Bone marrow (tissue), 2 donors: ENCODE results near the gene SHC3.

Experiments
- DNase-seq, 2 donors: peaks; one replicate each; lab custom pipeline; 2025; lab: John Stamatoyannopoulos, UW

Gene SHC3

DNA sequence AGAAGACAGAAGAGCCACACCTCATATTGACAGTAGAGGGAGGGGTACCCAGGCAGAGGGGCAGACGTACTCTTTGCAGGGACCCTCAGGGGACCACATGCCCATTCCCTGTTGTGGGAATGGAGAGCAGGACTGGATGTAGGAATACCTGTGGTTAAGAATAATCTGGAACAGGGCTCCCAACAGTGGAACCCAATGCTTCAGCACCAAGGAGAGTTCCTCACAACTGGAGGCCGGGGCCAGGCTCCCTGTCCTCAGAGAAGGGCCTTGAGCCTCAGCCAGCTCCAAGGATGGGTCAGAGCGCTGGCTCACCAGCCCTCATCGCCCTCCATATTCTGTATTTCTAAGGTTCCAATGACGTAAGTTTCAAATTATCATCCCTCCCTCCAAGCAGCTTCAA, 7.4 kb upstream of the SHC3 start:
- DNase-seq, result no peak

DNA sequence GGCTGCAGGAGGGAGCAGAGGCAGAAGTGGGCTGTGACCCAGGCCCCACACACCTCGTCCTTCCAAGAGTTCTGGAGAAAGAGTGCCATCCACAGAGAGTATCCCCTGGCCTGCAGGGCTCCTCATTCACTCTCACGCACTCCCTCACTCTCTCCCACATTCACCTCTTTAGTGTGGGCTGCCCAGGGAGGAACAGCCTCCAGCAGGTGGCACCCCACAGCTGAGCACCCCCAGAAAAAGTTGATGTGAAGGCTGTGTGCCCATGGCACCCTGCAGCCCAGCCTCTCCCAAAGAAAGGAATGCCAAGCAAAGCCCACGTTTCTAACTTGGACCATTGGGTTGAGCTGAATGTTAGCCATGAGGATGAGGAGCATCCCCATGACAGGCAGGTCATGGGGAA, 4.5 kb upstream of the SHC3 start:
- DNase-seq, result no peak

GRCh38 chr9:89182369-89182768, 3.8 kb upstream of the SHC3 start:
- no peak for DNase-seq

DNA sequence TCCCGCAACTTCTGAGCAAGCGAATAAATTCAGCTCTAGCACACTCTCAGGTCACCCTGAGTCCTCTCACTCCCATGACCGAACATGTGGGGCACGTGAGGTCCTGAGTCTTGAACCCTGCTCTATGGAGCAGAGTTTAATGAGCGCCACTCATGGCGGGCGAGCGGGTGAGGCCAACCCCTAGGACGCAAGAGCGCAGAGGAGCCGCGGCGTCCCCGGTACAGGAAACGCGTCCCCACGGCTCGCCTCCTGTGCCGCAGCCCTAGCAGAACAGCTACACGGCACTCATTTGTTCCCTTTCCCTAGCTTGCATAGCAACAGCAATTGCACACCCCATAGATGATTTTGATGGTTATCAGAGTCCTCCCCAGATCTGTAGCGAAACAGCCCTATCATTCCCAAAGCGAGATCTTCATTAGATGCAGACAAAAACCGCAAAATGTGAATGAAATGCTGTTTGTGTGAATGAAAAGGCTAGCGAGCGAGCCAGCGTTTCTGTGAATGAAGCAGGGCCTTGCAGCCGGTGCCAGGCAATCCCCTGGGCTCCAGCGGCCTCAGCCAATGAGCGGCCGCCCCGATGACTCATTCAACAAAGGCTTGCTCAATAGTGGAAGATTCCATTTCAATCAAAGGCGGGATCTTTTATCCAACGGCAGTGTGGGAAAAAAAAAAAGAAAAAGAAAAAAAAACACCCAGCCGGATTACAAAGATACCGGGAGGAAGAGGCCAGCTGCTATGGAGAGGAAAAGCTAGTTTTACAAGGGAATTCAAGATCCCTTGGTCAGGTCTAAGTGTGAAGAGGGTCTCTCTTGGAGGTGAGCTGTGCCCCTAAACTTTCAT, 1.5 kb upstream of the SHC3 start:
- DNase-seq, result peak in 1 of 2 donors; percentile 22

GRCh38 chr9:89179540-89179894, 899 bp upstream of the SHC3 start:
- DNase-seq, result no peak

DNA sequence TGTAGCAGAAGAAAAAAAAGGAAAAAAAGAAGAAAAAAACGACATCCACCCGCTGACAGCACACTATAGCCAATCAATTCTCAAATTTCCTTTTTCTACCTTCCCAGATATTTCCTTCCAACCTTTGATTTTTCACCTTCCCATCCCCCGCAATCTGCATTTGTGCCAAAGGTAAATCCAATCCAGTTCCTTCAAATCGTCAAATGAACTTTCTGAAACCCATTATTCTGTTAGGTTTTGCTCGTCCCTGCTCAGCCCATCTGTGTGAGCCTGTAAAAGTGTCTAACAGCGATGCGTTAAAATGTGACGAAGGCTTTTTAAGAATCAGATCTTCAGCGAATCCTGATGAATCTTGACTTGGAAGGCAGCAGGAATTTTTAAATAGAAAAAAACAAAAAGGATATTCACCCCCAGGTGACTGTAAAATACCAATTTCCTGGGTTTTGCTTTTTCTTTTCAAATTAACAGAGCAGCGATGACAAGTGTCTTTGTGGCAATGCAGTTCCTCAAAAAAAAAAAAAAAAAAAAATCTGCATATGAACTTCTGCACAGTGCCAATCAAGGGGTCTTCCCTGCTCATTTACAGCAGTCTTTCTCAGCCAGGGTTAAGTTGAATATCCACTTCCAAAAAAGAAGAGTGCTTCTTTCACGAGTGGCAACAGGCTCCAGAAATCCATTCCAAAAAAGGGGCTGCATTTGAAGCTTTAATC, 367 bp upstream of the SHC3 start:
- no peak for DNase-seq

GRCh38 chr9:89177012-89177943, 1.3 kb downstream of the SHC3 start:
- no peak for DNase-seq

- no peak for DNase-seq
Observed at GRCh38 chr9:89175828-89176261, 2.8 kb downstream of the SHC3 start.

GRCh38 chr9:89174291-89174690, 4.3 kb downstream of the SHC3 start:
- DNase-seq, result no peak

- DNase-seq, result no peak
Observed at GRCh38 chr9:89173072-89173471, 5.5 kb downstream of the SHC3 start.

DNA sequence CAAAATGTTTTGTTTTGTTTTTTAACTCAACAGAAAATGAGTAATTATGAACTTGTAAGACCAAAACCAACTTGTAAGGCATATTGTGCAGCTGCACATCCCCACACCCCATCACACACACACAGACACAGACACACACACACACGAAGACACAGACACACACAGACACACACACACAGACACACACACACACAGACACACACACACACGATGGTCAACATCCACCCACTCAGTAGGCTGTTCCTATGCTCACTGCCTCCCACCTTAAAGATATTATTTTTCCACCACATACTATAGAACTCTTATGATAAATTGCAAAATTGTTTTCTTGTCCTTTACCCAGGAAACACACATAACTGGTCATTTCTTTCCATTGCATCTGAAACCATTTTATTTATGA, 6.2 kb downstream of the SHC3 start:
- DNase-seq, result no peak

GRCh38 chr9:89171693-89172092, 6.9 kb downstream of the SHC3 start:
- no peak for DNase-seq

DNA sequence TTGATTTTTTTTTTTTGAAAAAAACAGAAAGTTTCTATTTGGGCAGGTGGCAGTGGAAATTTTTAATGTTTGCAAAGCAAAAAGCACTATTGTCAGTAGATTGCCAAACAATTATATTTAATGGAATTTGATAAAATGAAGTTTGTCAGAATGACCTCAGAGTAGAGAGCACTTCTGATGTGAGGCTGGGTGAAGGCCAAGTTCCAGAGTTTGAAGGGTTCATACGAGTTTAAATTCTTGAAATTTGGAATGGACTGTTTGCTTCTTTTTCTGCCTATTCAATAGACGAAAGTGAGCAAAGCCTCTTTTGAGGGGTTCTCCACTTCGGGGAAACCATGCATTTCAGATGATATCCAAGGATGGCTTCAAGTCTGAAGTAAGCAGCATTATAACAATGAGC, 7.4 kb downstream of the SHC3 start:
- DNase-seq, result no peak

GRCh38 chr9:89168901-89169813, 9.5 kb downstream of the SHC3 start:
- no peak for DNase-seq

GRCh38 chr9:89167788-89168187, 10.8 kb downstream of the SHC3 start:
- no peak for DNase-seq

DNA sequence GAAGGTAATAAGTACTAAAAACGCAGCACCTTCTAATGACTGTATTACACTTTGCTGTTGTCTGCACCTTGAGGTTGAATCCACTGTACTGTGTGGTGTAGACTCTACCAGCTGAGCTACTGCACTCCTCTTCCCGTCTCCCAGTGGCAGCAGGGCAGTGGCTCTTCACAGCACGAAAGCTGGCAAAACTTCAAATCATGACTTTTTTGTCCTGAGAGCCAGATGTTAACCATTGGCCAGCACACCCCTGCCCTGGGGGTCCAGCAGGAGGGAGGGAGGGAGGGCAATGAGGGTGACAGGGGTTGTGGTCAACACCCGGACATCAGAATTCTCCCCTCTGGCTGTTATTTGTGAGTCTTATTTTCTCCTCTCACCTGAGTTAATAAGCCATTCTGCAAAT, 11.8 kb downstream of the SHC3 start:
- no peak for DNase-seq

DNA sequence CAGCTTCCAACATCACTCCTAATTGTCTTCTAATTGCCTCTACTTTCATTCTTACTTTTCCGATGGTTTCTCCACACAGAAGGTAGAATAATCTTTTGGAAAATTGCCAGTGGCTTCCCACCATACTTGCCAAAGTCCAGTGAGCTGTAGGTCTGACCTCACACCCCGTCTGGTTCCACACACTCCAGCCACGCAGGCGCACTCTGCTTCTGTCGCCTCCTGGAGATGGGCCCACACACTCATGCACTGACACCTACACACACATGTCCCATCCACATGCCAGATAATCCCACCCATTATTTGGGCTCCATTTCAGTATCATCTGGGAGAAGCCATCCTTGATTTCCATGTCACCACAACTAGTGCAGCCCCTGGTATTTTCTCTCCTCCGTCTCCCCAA, 12.7 kb downstream of the SHC3 start:
- DNase-seq, result no peak

- no peak for DNase-seq
Observed at GRCh38 chr9:89165341-89165740, 13.3 kb downstream of the SHC3 start.

- DNase-seq, result no peak
Observed at GRCh38 chr9:89161221-89161620, 17.4 kb downstream of the SHC3 start.

GRCh38 chr9:89160806-89161205, 17.8 kb downstream of the SHC3 start:
- DNase-seq, result no peak

DNA sequence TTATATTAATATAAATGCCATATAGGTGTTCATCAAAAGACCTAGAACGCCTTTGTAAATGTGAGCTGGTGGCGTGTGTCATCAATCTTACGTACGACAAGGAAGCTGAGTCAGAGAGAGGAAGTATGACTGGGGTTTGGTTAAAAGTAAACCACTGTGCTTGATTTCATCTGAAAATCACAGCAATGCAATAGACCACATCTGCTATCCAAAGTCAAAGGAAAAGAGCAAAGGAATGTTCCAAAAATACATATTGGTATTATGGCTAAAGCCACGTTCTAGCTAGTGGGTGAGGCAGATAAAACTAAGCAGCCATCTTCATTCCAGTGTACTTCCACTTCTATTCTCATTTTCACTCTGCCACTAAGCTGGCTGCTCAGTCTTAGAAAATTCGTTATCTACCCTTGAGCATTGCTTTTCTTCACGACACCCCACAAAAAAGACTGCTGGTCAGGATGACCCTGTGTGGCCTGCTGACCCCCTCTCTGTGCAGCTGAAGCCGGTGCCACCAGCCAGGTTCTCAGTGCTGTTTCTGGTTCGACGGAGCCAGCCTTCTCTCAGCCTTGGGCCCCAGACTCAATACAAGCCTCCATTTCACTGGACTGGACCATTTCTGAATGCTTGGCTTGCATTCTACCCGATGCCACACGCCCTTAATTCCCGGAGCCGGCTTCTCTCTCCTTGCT, 23.8 kb downstream of the SHC3 start:
- peak in 1 of 2 donors; percentile 3 for DNase-seq
